Gastroesophageal sphincter (tissue), 3 donors: ENCODE data around the gene INSR.

Source experiments
- EP300 ChIP-seq: sonication (generic); formaldehyde crosslinking; IDR thresholded peaks from one replicate; pipeline ENCODE4 v1.6.1; 2017; ENCODE audit warnings: antibody characterized with exemption, mild to moderate bottlenecking
- POLR2A ChIP-seq, 2 donors: fragments of 450-650 bp; IDR thresholded peaks; one replicate each; pipeline ENCODE4 v1.6.1; 2017; ENCODE audit warnings: antibody characterized with exemption in 2 of 2, mild to moderate bottlenecking in 2 of 2, moderate library complexity in 1 of 2
- POLR2AphosphoS5 ChIP-seq: sonication (generic); formaldehyde crosslinking; IDR thresholded peaks from one replicate; pipeline ENCODE4 v1.6.1; 2017; ENCODE audit warnings: antibody characterized with exemption
- TF ChIP-seq, protein P1 (sequence below), 4 experiments: fragments of 200-600 bp in 2 of 4; fragments of 450-650 bp in 2 of 4; sonication (generic) in 1 of 4; IDR thresholded peaks; one replicate each; pipeline ENCODE4 v1.5.1; 2017 to 2019; ENCODE audit warnings: antibody characterized with exemption in 4 of 4, mild to moderate bottlenecking in 2 of 4, moderate library complexity in 2 of 4

DNA sequence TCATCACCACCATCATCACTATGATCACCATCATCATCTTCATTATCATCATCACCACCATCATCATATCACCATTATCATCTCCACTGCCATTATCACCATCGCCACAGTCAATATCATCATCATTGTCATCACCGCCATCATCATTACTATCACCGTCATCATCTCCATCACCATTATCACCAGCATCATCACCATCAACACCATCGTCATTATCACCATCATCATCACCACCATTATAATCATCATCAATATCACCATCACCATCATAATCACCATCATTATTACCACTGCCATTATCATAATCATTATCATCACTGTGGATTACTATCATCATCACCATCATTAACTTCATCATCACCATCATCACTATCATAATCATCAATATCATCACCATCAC, 37.2 kb upstream of the INSR start:
- TF ChIP-seq POLR2AphosphoS5 (no peak), POLR2A (IDR thresholded peaks at IDR 0.05) (no peak), EP300 (no peak)
- TF ChIP-seq, protein P1, sequence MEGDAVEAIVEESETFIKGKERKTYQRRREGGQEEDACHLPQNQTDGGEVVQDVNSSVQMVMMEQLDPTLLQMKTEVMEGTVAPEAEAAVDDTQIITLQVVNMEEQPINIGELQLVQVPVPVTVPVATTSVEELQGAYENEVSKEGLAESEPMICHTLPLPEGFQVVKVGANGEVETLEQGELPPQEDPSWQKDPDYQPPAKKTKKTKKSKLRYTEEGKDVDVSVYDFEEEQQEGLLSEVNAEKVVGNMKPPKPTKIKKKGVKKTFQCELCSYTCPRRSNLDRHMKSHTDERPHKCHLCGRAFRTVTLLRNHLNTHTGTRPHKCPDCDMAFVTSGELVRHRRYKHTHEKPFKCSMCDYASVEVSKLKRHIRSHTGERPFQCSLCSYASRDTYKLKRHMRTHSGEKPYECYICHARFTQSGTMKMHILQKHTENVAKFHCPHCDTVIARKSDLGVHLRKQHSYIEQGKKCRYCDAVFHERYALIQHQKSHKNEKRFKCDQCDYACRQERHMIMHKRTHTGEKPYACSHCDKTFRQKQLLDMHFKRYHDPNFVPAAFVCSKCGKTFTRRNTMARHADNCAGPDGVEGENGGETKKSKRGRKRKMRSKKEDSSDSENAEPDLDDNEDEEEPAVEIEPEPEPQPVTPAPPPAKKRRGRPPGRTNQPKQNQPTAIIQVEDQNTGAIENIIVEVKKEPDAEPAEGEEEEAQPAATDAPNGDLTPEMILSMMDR (IDR thresholded peaks at IDR 0.05) = no peak
